CD8-positive, alpha-beta memory T cell (primary cell): ENCODE data around the gene GDAP2. TPM values are rescaled to one million over a fixed set of nuclear protein-coding genes. Genes with fewer than 3 reads are reported as not detected.
A peak's percentile ranks its signal among the peaks of the same experiment; 100 is the strongest.
"Not testable (repeated sequence)": the region's sequence is repeated elsewhere in the genome, so short reads cannot be mapped to it uniquely, and the experiment has no call there.

Experiments used
- CTCF ChIA-PET: fragments of 350-600 bp; sonication (Branson Sonifier 250); formaldehyde crosslinking; loops from one replicate; lab custom pipeline; 2021; ENCODE audit warnings: antibody characterized with exemption; lab: Charles Lee
- POLR2A ChIA-PET: fragments of 350-600 bp; sonication (Branson Sonifier 250); formaldehyde crosslinking; loops from one replicate; lab custom pipeline; 2021; ENCODE audit warnings: antibody characterized with exemption; lab: Charles Lee
- DNase-seq, 5 donors: peaks; one replicate each; pipeline versions ENCODE4 v3.0.0 to v3.0.0-alpha.2; 2020 to 2022; ENCODE audit warnings: mixed read lengths in 1 of 5
- H3K27ac ChIP-seq: one replicate; pipeline ENCODE4 v1.7.0; 2013; ENCODE audit warnings: low read depth, mild to moderate bottlenecking, low read length, moderate library complexity
- H3K27me3 ChIP-seq: 2 replicates; pipeline ENCODE4 v1.7.0; 2013; ENCODE audit warnings: low read length, mild to moderate bottlenecking; ENCODE audit not compliant: insufficient read depth, poor library complexity, severe bottlenecking
- H3K36me3 ChIP-seq: 2 replicates; pipeline ENCODE4 v1.7.0; 2013; ENCODE audit warnings: mild to moderate bottlenecking, low read length, moderate library complexity; ENCODE audit not compliant: insufficient read depth
- H3K4me1 ChIP-seq: 2 replicates; pipeline ENCODE4 v1.7.0; 2013; ENCODE audit warnings: mild to moderate bottlenecking, low read length, moderate library complexity; ENCODE audit not compliant: insufficient read depth
- H3K4me3 ChIP-seq: 2 replicates; pipeline ENCODE4 v1.7.0; 2013; ENCODE audit warnings: mild to moderate bottlenecking, low read length
- H3K9me3 ChIP-seq: 2 replicates; pipeline ENCODE4 v1.7.0; 2013; ENCODE audit warnings: mild to moderate bottlenecking, low read length
- H3K27ac Mint-ChIP-seq, 8 donors: one replicate each; pipeline ENCODE4 v1.8.0; 2020 to 2021; ENCODE audit warnings: mixed read lengths in 8 of 8, mild to moderate bottlenecking in 6 of 8, inconsistent platforms in 3 of 8, moderate library complexity in 3 of 8
- H3K27me3 Mint-ChIP-seq, 2 donors: one replicate each; pipeline ENCODE4 v1.8.0; 2020 to 2021; ENCODE audit warnings: mixed read lengths in 2 of 2, mild to moderate bottlenecking in 1 of 2, moderate library complexity in 1 of 2
- H3K36me3 Mint-ChIP-seq, 3 donors: one replicate each; pipeline ENCODE4 v1.8.0; 2020 to 2021; ENCODE audit warnings: mixed read lengths in 3 of 3, inconsistent platforms in 1 of 3, mild to moderate bottlenecking in 1 of 3
- H3K4me1 Mint-ChIP-seq, 3 donors: one replicate each; pipeline ENCODE4 v1.8.0; 2020 to 2021; ENCODE audit warnings: mixed read lengths in 3 of 3, inconsistent platforms in 1 of 3, mild to moderate bottlenecking in 1 of 3
- H3K4me3 Mint-ChIP-seq, 7 donors: one replicate each; pipeline ENCODE4 v1.8.0; 2020 to 2021; ENCODE audit warnings: mixed read lengths in 7 of 7, mild to moderate bottlenecking in 6 of 7, moderate library complexity in 4 of 7, inconsistent platforms in 2 of 7
- H3K9me3 Mint-ChIP-seq, 5 donors: one replicate each; pipeline ENCODE4 v1.8.0; 2020 to 2022; ENCODE audit warnings: mixed read lengths in 5 of 5, mild to moderate bottlenecking in 3 of 5, moderate library complexity in 2 of 5, inconsistent platforms in 1 of 5
- polyA plus RNA-seq: library from polyadenylated mRNA; unstranded; fragments of 300-500 nt; fragmentation: Illumina TruSeq; gene quantifications from one replicate; pipeline ENCODE4 v1.2.3, GENCODE V29; 2021
- total RNA-seq, 2 experiments: library from RNA; stranded (reverse); gene quantifications; one replicate each; pipeline ENCODE4 v1.2.3, GENCODE V29; 2021

GDAP2 gene
- total and polyA plus RNA-seq, 3 experiments from 2014 or later, result 10.0 to 31.7 (median 26.4) TPM

DNA sequence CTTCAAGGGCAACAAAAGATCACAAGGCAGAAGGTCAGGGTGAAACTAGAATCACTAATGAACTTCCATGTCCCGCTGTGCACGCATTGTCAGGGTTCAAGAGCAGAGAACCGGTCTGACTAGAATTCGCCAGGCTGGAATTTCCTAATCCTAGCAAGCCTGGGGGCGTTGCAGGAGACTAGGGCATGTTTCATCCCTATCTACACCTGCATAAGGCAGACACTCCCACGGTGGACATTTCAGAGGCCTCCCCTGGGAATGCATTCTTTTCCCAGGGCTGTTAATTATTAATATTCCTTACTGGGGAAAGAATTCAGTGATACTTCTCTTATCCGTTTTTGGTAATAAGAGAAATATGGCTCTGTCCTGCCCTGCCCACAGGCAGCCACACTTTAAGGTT, 6.7 kb downstream of the GDAP2 start:
- CTCF ChIA-PET, H3K9me3 Mint-ChIP-seq, POLR2A ChIA-PET, H3K27ac Mint-ChIP-seq, H3K27ac ChIP-seq, H3K4me1 ChIP-seq, H3K4me3 ChIP-seq, H3K4me3 Mint-ChIP-seq, H3K27me3 Mint-ChIP-seq, H3K27me3 ChIP-seq, DNase-seq, H3K9me3 ChIP-seq: not testable (repeated sequence)
- Mint-ChIP-seq H3K36me3 (peaks cover 0 to 32% (median 12%) of the 10 kb centered on the region in 3 donors), H3K4me1 (peaks cover 12 to 31% (median 25%) of the 10 kb centered on the region in 3 donors)
- peaks cover 11% of the 10 kb centered on the region for H3K36me3 ChIP-seq

- ChIA-PET POLR2A (no interaction called here), CTCF (no interaction called here)
- H3K4me1 Mint-ChIP-seq, result peaks cover 11 to 25% (median 18%) of the 10 kb centered on the region in 3 donors
Observed at GRCh38 chr1:117921991-117922390, 7.4 kb downstream of the GDAP2 start.

DNA sequence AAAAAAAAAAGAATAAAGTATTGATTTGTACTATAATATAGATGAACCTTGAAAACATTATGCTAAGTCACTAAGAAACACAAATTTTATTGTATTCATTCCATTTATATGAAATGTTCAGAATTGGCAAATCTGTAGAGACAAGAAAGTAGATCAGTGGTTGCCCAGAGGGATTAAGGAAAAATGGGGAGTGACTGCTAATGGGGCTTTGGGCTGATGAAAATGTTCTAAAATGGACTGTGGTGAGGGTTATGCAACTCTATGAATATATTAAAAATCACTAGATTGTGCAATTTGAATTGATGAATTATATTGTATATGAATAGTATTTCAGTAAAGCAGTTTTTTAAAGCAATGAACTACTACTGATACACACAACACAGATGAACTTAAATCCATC, 10.0 kb downstream of the GDAP2 start:
- H3K36me3 Mint-ChIP-seq, result peaks cover 19 to 57% (median 33%) of the 10 kb centered on the region in 3 donors
- no peak for DNase-seq
- H3K4me1 ChIP-seq, result no peaks in the 10 kb centered on the region
- H3K27me3 ChIP-seq, result no peaks in the 10 kb centered on the region
- no peak overlapping the region for H3K4me3 ChIP-seq
- H3K9me3 Mint-ChIP-seq, result no peaks in the 10 kb centered on the region
- H3K4me3 Mint-ChIP-seq, result no peak overlapping the region
- H3K9me3 ChIP-seq, result no peaks in the 10 kb centered on the region
- POLR2A ChIA-PET, result no interaction called here
- H3K36me3 ChIP-seq, result peaks cover 24% of the 10 kb centered on the region
- no peak overlapping the region for H3K27ac Mint-ChIP-seq
- peaks cover 6 to 14% (median 13%) of the 10 kb centered on the region in 3 donors for H3K4me1 Mint-ChIP-seq
- CTCF ChIA-PET, result interaction anchor here (0.9 kb wide), 1 partner anchor 10 kb away, joined by 4 read pairs; the partner anchor contains the start of genes GDAP2 and WDR3
- H3K27me3 Mint-ChIP-seq, result no peaks in the 10 kb centered on the region
- no peak overlapping the region for H3K27ac ChIP-seq

More at GRCh38 chr1:117921991-117922390, 7.4 kb downstream of the GDAP2 start:
- Mint-ChIP-seq H3K36me3 (peaks cover 0 to 38% (median 16%) of the 10 kb centered on the region in 3 donors), H3K27ac (no peak overlapping the region), H3K27me3 (no peaks in the 10 kb centered on the region), H3K4me3 (no peak overlapping the region), H3K9me3 (no peaks in the 10 kb centered on the region)
- Histone ChIP-seq H3K27me3 (no peaks in the 10 kb centered on the region), H3K4me3 (no peak overlapping the region), H3K4me1 (no peaks in the 10 kb centered on the region), H3K27ac (no peak overlapping the region), H3K9me3 (no peaks in the 10 kb centered on the region), H3K36me3 (peaks cover 11% of the 10 kb centered on the region)
- DNase-seq, result no peak

- H3K27me3 ChIP-seq, result no peaks in the 10 kb centered on the region
- peaks cover 0 to 1% of the 10 kb centered on the region in 2 donors for H3K27me3 Mint-ChIP-seq
- peaks cover 21 to 89% (median 29%) of the 10 kb centered on the region in 3 donors for H3K36me3 Mint-ChIP-seq
- no peak overlapping the region for H3K27ac Mint-ChIP-seq
- H3K4me3 Mint-ChIP-seq, result no peak overlapping the region
- no peaks in the 10 kb centered on the region for H3K4me1 ChIP-seq
- no peak overlapping the region for H3K4me3 ChIP-seq
- POLR2A ChIA-PET, result no interaction called here
- CTCF ChIA-PET, result interaction anchor here (3.3 kb wide), 1 partner anchor 15 kb away, joined by 14 read pairs; no protein-coding TSS in a partner anchor
- H3K36me3 ChIP-seq, result peaks cover 29% of the 10 kb centered on the region
- no peaks in the 10 kb centered on the region for H3K9me3 ChIP-seq
- no peak overlapping the region for H3K27ac ChIP-seq
- no peak for DNase-seq
- H3K4me1 Mint-ChIP-seq, result peaks cover 4 to 20% (median 8%) of the 10 kb centered on the region in 3 donors
- peaks cover 0 to 3% (median 0%) of the 10 kb centered on the region in 5 donors for H3K9me3 Mint-ChIP-seq
Observed at GRCh38 chr1:117911051-117911450, 18.4 kb downstream of the GDAP2 start.

DNA sequence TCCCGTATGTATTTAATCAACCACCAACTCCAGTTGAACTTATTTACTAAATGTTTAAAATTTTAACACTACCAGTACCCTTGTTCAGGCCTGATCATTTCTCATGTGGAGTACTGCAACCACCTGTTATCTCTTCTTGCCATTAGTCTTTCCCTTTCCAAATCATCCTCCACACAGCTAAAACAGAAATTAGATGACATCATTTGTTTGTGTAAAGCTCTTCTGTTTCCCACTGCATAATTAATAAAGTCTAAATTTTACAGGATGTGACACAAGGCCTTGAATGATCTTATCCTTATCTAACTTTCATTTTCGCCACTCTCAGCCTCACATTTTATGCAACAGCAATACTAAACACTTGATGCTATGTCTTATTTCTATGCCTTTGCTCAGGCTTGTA, 24.4 kb downstream of the GDAP2 start:
- CTCF ChIA-PET, result interaction anchor here (1.2 kb wide), 1 partner anchor 10 kb away, joined by 4 read pairs; no protein-coding TSS in a partner anchor
- no peak overlapping the region for H3K27ac ChIP-seq
- H3K27me3 ChIP-seq, result no peaks in the 10 kb centered on the region
- H3K9me3 Mint-ChIP-seq, result no peaks in the 10 kb centered on the region
- peaks cover 30 to 83% (median 34%) of the 10 kb centered on the region in 3 donors for H3K36me3 Mint-ChIP-seq
- POLR2A ChIA-PET, result no interaction called here
- H3K4me3 ChIP-seq, result no peak overlapping the region
- H3K4me3 Mint-ChIP-seq, result no peak overlapping the region
- H3K9me3 ChIP-seq, result no peaks in the 10 kb centered on the region
- no peak for DNase-seq
- no peaks in the 10 kb centered on the region for H3K4me1 ChIP-seq
- H3K4me1 Mint-ChIP-seq, result no peaks in the 10 kb centered on the region
- no peaks in the 10 kb centered on the region for H3K27me3 Mint-ChIP-seq
- H3K27ac Mint-ChIP-seq, result no peak overlapping the region
- peaks cover 16% of the 10 kb centered on the region for H3K36me3 ChIP-seq

- ChIA-PET CTCF (no interaction called here), POLR2A (no interaction called here)
- H3K4me3 Mint-ChIP-seq, result no peak overlapping the region
- Histone ChIP-seq H3K4me1 (no peaks in the 10 kb centered on the region), H3K27ac (no peak overlapping the region), H3K36me3 (peaks cover 16% of the 10 kb centered on the region), H3K4me3 (no peak overlapping the region), H3K27me3 (no peaks in the 10 kb centered on the region), H3K9me3 (no peaks in the 10 kb centered on the region)
- H3K27ac Mint-ChIP-seq, result no peak overlapping the region
- DNase-seq, result no peak
- H3K4me1 Mint-ChIP-seq, result no peaks in the 10 kb centered on the region
- H3K27me3 Mint-ChIP-seq, result no peaks in the 10 kb centered on the region
- H3K36me3 Mint-ChIP-seq, result peaks cover 30 to 83% (median 34%) of the 10 kb centered on the region in 3 donors
- H3K9me3 Mint-ChIP-seq, result no peaks in the 10 kb centered on the region
Observed at GRCh38 chr1:117904485-117904884, 24.9 kb downstream of the GDAP2 start.

DNA sequence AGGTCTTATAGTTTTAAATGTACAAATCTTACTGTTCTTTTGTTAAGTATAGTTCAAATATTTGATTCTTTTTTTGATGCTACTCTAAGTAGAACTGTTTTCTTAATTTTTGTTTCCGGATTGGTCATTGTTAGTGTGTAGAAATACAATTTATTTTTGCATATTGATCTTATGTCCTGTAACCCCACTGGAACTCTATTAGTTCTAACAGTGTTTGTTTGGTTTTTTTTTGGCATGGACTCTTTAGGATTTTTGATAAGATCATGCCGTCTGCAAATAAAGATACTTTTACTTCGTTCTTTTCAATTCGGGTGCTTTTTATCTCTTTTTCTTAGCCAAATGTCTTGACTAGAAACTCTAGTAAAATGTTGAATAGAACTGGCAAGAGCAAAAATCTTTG, 26.5 kb downstream of the GDAP2 start:
- H3K9me3 ChIP-seq, result no peaks in the 10 kb centered on the region
- H3K4me1 ChIP-seq, result no peaks in the 10 kb centered on the region
- no peaks in the 10 kb centered on the region for H3K27me3 ChIP-seq
- no peak overlapping the region for H3K27ac ChIP-seq
- POLR2A ChIA-PET, result no interaction called here
- CTCF ChIA-PET, result no interaction called here
- Mint-ChIP-seq H3K27me3 (no peaks in the 10 kb centered on the region), H3K27ac (peak overlapping the region in 1 of 8 donors; percentile 19), H3K4me3 (no peak overlapping the region), H3K4me1 (no peaks in the 10 kb centered on the region), H3K9me3 (no peaks in the 10 kb centered on the region), H3K36me3 (peaks cover 32 to 88% (median 34%) of the 10 kb centered on the region in 3 donors)
- peaks cover 16% of the 10 kb centered on the region for H3K36me3 ChIP-seq
- DNase-seq, result no peak
- no peak overlapping the region for H3K4me3 ChIP-seq

DNA sequence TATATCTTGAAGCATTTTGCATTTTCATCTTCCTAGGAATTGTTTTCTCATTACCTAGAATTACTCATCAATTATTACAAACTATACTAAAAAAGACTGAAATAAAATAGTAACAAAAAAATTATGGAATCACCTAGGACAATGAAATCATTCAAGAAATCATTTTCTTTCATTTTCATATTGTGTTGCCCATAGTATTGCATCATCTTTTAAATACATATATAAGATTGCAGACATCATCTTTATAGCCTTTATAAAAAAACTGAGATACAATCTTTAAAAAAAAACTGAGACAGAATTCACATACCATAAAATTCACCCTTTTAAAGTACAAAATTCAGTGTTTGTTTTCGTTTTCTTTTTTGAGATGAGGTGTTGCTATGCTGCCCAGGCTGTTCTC, 29.6 kb downstream of the GDAP2 start:
- no peak overlapping the region for H3K4me3 ChIP-seq
- Mint-ChIP-seq H3K4me1 (peaks cover 1 to 5% (median 4%) of the 10 kb centered on the region in 3 donors), H3K9me3 (no peaks in the 10 kb centered on the region), H3K27me3 (no peaks in the 10 kb centered on the region), H3K36me3 (peaks cover 27 to 84% (median 28%) of the 10 kb centered on the region in 3 donors), H3K4me3 (no peak overlapping the region), H3K27ac (peak overlapping the region in 2 of 8 donors; percentile 3 to 6)
- no peak overlapping the region for H3K27ac ChIP-seq
- no peak for DNase-seq
- H3K27me3 ChIP-seq, result no peaks in the 10 kb centered on the region
- no peaks in the 10 kb centered on the region for H3K4me1 ChIP-seq
- peaks cover 16% of the 10 kb centered on the region for H3K36me3 ChIP-seq
- POLR2A ChIA-PET, result no interaction called here
- no peaks in the 10 kb centered on the region for H3K9me3 ChIP-seq
- CTCF ChIA-PET, result no interaction called here
